Upper lobe of left lung (tissue), 4 donors: ENCODE measurements around the gene SP9.

ENCODE experiments used
- CTCF ChIP-seq, 6 experiments: fragments of 450-650 bp in 4 of 6; fragments of 200-600 bp in 2 of 6; sonication (generic) in 2 of 6; IDR thresholded peaks; one replicate each; pipeline ENCODE4 v1.5.1; 2016 to 2019; ENCODE audit warnings: antibody characterized with exemption in 6 of 6
- POLR2AphosphoS5 ChIP-seq, 2 donors: sonication (generic); formaldehyde crosslinking; IDR thresholded peaks; one replicate each; pipeline ENCODE4 v1.5.1; 2017; ENCODE audit warnings: antibody characterized with exemption in 2 of 2

- no peak for TF ChIP-seq CTCF (IDR thresholded peaks at IDR 0.05)
- no peak for TF ChIP-seq POLR2AphosphoS5 (IDR thresholded peaks at IDR 0.05)
Observed at GRCh38 chr2:174312581-174313234, 22.0 kb upstream of the SP9 start.
